DMS 273 (cell line): ENCODE data around the gene THAP4.

ENCODE experiments used
- DNase-seq: peaks from one replicate; lab custom pipeline; 2025; ENCODE audit not compliant: unreplicated experiment; lab: John Stamatoyannopoulos, UW

THAP4 gene

GRCh38 chr2:241551998-241552737 lies 84.8 kb downstream of the THAP4 start:
- no peak for DNase-seq

- DNase-seq, result no peak
Observed at GRCh38 chr2:241551599-241551997, 85.4 kb downstream of the THAP4 start.

- DNase-seq, result peak; percentile 72
Observed at GRCh38 chr2:241550616-241551580, 86.1 kb downstream of the THAP4 start.

GRCh38 chr2:241548451-241548835 lies 88.5 kb downstream of the THAP4 start:
- no peak for DNase-seq

- no peak for DNase-seq
Observed at GRCh38 chr2:241547781-241548450, 89.0 kb downstream of the THAP4 start.

- DNase-seq, result no peak
Observed at GRCh38 chr2:241546771-241547498, 90.0 kb downstream of the THAP4 start.

GRCh38 chr2:241545523-241546473 lies 91.2 kb downstream of the THAP4 start:
- DNase-seq, result no peak

- no peak for DNase-seq
Observed at GRCh38 chr2:241545106-241545505, 91.9 kb downstream of the THAP4 start.

GRCh38 chr2:241542278-241542605 lies 94.7 kb downstream of the THAP4 start:
- DNase-seq, result no peak

GRCh38 chr2:241541564-241542277 lies 95.2 kb downstream of the THAP4 start:
- no peak for DNase-seq

- DNase-seq, result peak; percentile 59
Observed at GRCh38 chr2:241540771-241541561, 96.0 kb downstream of the THAP4 start.

GRCh38 chr2:241540401-241540770 lies 96.6 kb downstream of the THAP4 start:
- DNase-seq, result no peak

- DNase-seq, result no peak
Observed at GRCh38 chr2:241539616-241540374, 97.2 kb downstream of the THAP4 start.

- DNase-seq, result no peak
Observed at GRCh38 chr2:241538838-241539615, 97.9 kb downstream of the THAP4 start.

- DNase-seq, result no peak
Observed at GRCh38 chr2:241535871-241536655, 100.9 kb downstream of the THAP4 start.

GRCh38 chr2:241534701-241535375 lies 102.1 kb downstream of the THAP4 start:
- no peak for DNase-seq
